CD4-positive, alpha-beta T cell treated with Interleukin-17A for 4 hours (primary cell): Measurements from ENCODE around the gene MSI2.

Source experiments
- DNase-seq: peaks from one replicate; pipeline ENCODE4 v3.0.0-alpha.2; 2020; ENCODE audit warnings: mixed read lengths

MSI2 gene

GRCh38 chr17:57401556-57402488, 145.5 kb downstream of the MSI2 start:
- DNase-seq, result no peak

DNA sequence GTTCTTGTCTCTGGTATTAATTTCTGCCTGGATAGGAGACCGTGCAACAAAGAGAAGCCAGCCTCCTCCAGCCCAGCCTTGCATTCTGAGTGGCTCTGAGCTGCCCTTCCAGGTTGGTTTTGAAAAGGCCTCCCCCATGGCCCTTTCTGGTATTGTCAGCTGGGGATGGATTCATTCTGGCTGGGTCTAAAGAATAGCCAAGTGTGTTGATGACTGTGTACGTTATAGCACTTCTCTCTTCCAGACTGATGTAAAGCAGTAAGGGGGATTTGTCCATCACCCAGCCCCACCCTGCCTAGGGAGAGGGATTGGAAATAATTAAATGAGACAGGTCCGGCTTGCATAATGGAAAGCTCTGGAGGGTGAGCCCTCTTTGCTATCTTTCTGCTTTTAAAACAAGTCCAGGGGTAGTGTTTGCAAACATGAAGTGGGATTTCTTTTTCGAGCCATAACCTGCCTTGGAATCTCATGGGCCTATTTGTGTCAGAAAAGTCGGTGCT, 146.4 kb downstream of the MSI2 start:
- no peak for DNase-seq

- DNase-seq, result no peak
Observed at GRCh38 chr17:57403236-57403635, 146.9 kb downstream of the MSI2 start.

- DNase-seq, result no peak
Observed at GRCh38 chr17:57404073-57404472, 147.8 kb downstream of the MSI2 start.

GRCh38 chr17:57404795-57405490, 148.6 kb downstream of the MSI2 start:
- no peak for DNase-seq

- no peak for DNase-seq
Observed at GRCh38 chr17:57405491-57406072, 149.3 kb downstream of the MSI2 start.

GRCh38 chr17:57406131-57406980, 150.0 kb downstream of the MSI2 start:
- no peak for DNase-seq

- DNase-seq, result no peak
Observed at GRCh38 chr17:57406981-57407286, 150.6 kb downstream of the MSI2 start.

DNA sequence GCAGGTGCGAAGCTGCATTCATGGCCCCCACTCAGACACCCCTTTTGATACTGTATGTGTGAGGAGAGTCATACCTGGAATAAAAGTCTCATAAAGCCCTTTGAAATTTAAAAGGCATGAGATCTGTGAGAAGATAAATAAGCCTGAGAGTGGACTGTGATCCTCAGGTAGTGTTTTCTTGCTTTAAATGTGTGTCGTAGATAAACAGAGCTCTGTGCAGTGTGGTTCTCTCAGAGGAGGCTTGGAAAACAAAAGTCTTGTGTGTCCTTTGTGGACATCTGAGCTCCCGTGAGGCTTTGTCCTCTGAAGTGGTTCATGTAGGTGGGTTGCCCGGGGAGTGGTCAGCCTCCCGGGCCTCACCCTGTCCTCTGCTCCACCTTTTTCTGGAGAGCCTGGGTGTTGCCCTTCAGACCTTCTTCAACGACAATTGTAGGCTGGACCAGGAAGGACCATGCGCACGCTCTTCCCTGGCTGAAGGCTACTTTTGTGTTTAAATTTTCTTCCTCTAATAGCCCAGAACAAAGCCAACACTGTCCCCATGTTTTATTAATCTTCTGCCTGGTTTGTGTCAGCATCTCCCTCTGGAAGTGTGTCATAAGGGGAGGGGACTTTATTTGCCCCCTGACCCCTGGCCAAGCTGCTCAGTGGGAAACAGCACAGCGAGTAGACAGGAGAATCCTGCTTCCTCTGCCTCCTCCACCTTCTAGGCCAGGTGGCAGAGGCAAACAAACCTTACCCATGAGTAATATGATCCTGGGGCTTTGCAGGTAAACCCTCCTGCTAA, 151.2 kb downstream of the MSI2 start:
- no peak for DNase-seq

DNA sequence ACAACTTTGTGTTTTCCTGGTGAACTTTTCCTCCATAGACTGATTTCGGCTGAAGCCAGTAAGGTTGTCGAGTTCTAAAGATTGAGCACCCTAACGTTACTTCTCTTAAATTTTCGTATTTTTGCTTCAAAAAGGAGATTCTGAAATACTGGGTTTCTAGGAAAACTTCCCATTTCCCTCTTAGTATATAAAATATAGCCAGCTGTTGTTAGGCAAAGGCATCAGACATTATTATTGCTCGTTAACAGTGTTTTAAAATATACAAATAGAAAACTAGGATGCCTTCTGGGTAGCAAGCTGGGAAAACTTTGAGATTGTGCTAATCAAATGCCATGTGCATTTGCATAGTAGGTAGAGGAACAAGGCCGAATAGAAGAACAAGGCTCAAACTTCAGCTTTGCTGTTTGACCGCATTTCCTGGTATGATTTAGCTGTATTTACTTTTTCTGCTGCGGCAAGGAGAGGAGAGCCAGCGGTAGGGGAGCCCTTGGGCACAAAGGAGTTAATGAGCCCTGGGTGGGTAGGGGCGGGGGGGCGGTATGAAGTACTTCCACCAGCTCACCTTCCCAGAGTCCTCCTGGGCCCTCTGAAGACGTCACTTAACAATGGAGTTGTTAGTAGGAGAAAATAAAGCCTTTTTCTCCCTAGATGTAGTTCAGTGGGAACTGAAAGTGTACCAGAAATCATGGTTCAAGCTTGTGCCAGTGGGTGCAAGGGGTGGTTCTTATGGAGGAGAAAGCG, 151.9 kb downstream of the MSI2 start:
- peak; percentile 25 for DNase-seq

GRCh38 chr17:57410169-57410568, 153.8 kb downstream of the MSI2 start:
- no peak for DNase-seq

DNA sequence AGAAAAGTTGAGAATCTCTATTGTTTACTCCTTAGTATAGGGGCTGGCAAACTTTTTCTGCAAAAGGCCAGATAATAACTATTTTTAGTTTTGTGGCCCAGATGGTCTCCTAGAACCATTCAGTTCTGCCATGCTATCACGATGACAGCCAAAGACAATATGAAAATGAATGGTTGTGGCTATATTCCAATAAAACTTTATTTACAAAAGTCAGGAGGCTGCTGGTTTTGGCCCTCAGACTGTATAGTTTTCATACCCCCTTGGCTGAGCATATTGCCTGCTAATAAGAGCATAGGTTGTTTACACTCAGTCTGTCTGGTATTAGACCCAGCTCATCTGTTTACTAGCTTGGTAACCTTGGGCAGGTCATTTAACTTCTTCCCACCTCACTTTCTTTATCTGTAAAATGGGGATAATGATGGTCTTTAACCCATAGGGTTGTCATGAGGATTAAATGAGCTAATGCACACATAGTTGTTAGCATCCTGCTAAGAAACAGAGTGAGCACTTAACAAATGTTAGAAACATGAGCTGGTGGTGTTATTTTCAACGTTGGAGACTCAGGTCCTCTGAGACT, 156.3 kb downstream of the MSI2 start:
- DNase-seq, result no peak

GRCh38 chr17:57413848-57414651, 157.7 kb downstream of the MSI2 start:
- DNase-seq, result no peak

- no peak for DNase-seq
Observed at GRCh38 chr17:57415751-57416207, 159.5 kb downstream of the MSI2 start.

GRCh38 chr17:57416369-57416768, 160.0 kb downstream of the MSI2 start:
- DNase-seq, result no peak

GRCh38 chr17:57417956-57418355, 161.6 kb downstream of the MSI2 start:
- DNase-seq, result no peak

DNA sequence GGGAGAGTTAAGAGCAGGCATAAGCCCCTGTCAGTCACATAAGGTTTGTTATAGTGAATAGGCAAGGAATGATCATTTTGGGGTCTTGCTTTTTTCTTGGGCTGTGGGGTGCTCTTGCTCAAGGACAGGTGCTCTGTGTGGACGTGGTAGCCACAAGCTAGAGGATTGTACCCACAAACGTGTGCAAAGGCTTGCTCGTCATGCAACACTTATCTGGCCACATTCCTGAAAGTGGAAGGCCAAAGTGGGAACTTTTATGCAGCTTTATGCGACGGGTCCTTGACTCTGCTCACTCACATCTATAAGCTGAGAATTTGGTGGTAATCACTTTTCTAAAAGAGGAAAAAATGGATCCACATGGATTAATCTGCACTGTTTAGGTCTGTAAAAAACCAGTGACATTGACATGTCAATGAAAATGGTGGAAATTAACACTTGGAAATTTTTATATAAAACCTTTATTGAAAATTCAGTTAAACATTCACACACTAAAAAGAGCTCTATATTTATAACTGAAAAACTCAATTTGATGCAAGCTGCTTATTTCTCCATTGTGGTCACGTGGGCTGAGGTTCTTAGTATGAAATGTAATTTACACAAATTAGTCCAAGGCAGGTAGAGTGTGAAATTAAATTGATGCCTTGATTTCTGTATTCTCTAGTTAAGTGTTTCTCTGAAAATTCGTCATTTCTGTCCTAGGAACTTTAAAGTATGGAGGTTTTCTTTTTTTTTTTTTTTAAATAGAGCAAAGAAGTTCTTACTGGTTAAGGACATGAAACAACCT, 162.3 kb downstream of the MSI2 start:
- DNase-seq, result no peak

- DNase-seq, result no peak
Observed at GRCh38 chr17:57419940-57420550, 163.7 kb downstream of the MSI2 start.
